ENCODE measurements around the gene MAP1LC3B2.

MAP1LC3B2 gene

DNA sequence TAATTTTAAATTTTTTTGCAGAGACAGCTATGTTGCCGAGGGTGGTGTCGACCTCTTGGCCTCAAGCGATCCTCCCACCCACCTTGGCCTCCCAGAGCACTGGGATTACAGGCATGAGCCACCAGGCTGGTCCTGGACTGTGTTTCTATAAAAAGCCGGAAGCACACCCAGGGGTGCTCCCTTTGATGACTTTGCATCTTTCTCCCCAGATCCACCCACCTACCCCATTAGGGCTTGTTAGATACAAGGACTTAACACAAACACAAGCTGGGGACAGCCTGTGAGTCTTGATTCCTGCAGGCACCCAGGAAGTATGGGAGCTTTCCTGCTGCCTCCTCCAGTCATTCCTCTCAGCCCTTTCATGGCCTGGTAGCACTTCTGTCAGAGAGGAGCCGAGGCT is 67.0 kb downstream of the MAP1LC3B2 start:
- Histone ChIP-seq H3K79me2 (ENCODE audit: insufficient read depth, low read length) (no peaks in the 10 kb centered on the region), H3K9ac (ENCODE audit: low read length) (no peak overlapping the region), H3K4me3 (ENCODE audit: low read depth, low read length, poor library complexity, severe bottlenecking) (no peak overlapping the region), H3K4me2 (ENCODE audit: low read length) (no peak overlapping the region), H2AFZ (ENCODE audit: low read length) (no peak overlapping the region), H3K9me3 (ENCODE audit: low read length) (0 out of 2 replicates have a peak, but pooled peaks cover 4% of the 10 kb centered on the region), H3K27ac (ENCODE audit: low read depth, low read length, poor library complexity, severe bottlenecking) (no peak overlapping the region), H3K9me2 (ENCODE audit: low read depth, low read length) (no peaks in the 10 kb centered on the region), H3F3A (ENCODE audit: insufficient read depth, low read length) (no peaks in the 10 kb centered on the region), H3K36me3 (ENCODE audit: insufficient read depth, low read length) (no peaks in the 10 kb centered on the region), H3K4me1 (ENCODE audit: insufficient read depth, low read length, severe bottlenecking) (no peaks in the 10 kb centered on the region), H4K20me1 (ENCODE audit: insufficient read depth, low read length) (no peaks in the 10 kb centered on the region), H3K27me3 (ENCODE audit: insufficient read depth, low read length) (peaks cover 4% of the 10 kb centered on the region; the same call in 1 of the 2 replicates)
- TF ChIP-seq EZH2 (IDR thresholded peaks at IDR 0.05; ENCODE audit: borderline replicate concordance, low read length): no peak
- TF ChIP-seq, protein P1, sequence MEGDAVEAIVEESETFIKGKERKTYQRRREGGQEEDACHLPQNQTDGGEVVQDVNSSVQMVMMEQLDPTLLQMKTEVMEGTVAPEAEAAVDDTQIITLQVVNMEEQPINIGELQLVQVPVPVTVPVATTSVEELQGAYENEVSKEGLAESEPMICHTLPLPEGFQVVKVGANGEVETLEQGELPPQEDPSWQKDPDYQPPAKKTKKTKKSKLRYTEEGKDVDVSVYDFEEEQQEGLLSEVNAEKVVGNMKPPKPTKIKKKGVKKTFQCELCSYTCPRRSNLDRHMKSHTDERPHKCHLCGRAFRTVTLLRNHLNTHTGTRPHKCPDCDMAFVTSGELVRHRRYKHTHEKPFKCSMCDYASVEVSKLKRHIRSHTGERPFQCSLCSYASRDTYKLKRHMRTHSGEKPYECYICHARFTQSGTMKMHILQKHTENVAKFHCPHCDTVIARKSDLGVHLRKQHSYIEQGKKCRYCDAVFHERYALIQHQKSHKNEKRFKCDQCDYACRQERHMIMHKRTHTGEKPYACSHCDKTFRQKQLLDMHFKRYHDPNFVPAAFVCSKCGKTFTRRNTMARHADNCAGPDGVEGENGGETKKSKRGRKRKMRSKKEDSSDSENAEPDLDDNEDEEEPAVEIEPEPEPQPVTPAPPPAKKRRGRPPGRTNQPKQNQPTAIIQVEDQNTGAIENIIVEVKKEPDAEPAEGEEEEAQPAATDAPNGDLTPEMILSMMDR (IDR thresholded peaks at IDR 0.05; ENCODE audit: low read length): no peak

All from OCI-LY1 (cell line).